ENCODE measurements around the gene SLC7A8.

Gene SLC7A8

DNA sequence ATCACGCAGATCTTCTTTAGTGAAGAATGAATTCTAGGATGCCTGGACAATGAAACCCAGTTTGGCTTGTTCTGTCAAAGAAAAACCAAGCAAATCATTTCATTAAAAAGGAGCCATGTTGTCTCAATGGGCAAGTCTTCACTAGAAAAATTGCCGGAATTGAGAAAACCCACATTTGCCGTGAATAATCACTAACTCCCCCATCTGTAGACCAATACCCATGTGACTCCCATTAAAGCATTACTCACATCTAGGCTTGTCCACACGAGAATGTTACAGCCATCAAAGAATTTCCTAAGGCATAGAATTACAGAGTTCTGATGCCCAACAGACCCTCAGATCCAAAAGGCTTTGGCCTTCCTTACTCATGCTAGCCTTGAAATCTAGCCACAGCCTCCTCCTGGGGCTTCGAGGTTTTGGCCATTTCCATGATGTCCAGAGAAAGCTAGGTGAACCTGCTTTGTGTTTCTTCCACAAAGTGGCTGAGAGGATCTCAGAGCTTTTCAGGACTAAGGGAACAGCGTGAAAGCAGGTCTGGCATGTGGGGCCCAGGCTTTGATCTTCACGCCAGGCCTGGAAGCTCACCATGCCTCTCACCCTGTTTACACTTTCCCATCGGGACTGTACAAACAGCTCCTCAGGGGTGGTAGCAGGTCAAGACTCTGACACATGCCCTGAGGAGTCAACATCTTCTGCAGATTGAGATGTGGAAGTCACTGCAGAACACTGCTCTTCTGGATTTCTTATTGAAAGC, 12.1 kb downstream of the SLC7A8 start:
- H3K36me3 ChIP-seq (replicated peaks; ENCODE audit: low read depth, low read length) = no peaks in the 10 kb centered on the region
- no peak overlapping the region for H2AFZ ChIP-seq (ENCODE audit: low read depth, low read length)
- peaks cover 23% of the 10 kb centered on the region for H3K27me3 ChIP-seq (ENCODE audit: low read depth, low read length)
- H4K20me1 ChIP-seq (ENCODE audit: insufficient read depth, low read length) = no peaks in the 10 kb centered on the region
- no peak overlapping the region for H3K27ac ChIP-seq (ENCODE audit: low read length)
- TF ChIP-seq, protein P1, sequence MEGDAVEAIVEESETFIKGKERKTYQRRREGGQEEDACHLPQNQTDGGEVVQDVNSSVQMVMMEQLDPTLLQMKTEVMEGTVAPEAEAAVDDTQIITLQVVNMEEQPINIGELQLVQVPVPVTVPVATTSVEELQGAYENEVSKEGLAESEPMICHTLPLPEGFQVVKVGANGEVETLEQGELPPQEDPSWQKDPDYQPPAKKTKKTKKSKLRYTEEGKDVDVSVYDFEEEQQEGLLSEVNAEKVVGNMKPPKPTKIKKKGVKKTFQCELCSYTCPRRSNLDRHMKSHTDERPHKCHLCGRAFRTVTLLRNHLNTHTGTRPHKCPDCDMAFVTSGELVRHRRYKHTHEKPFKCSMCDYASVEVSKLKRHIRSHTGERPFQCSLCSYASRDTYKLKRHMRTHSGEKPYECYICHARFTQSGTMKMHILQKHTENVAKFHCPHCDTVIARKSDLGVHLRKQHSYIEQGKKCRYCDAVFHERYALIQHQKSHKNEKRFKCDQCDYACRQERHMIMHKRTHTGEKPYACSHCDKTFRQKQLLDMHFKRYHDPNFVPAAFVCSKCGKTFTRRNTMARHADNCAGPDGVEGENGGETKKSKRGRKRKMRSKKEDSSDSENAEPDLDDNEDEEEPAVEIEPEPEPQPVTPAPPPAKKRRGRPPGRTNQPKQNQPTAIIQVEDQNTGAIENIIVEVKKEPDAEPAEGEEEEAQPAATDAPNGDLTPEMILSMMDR (IDR thresholded peaks at IDR 0.05; ENCODE audit: low read depth, low read length) = no peak
- TF ChIP-seq EZH2phosphoT487 (IDR thresholded peaks at IDR 0.05; ENCODE audit: low read depth) = no peak
- no peak overlapping the region for H3K4me3 ChIP-seq (ENCODE audit: low read length)
- H3K9me3 ChIP-seq (ENCODE audit: insufficient read depth, low read length) = no peaks in the 10 kb centered on the region
- H3K9ac ChIP-seq (ENCODE audit: low read length) = no peak overlapping the region
- no peak overlapping the region for H3K4me2 ChIP-seq (ENCODE audit: low read length)
- peaks cover 11% of the 10 kb centered on the region for H3K4me1 ChIP-seq (ENCODE audit: low read length)
- H3K79me2 ChIP-seq (ENCODE audit: low read length) = no peaks in the 10 kb centered on the region

DNA sequence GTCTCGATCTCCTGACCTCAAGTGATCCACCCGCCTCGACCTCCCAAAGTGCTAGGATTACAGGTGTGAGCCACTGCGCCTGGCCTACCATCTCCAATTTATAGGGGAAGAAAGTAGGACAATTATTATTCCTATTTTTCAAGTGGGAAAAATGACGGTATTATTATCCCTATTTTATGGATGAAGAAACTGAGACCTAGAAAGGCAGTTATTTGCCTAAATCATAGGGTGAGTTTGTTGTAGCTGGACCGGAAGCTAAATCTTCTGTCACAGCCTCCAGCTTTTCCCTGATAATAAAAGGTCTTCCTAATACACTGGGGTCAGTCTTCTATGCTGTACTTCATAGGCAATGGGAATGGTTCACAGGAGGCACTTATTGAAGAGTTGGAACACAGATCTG, 13.8 kb downstream of the SLC7A8 start:
- no peak overlapping the region for H3K9ac ChIP-seq (ENCODE audit: low read length)
- no peaks in the 10 kb centered on the region for H3K36me3 ChIP-seq (replicated peaks; ENCODE audit: low read depth, low read length)
- H3K4me2 ChIP-seq (ENCODE audit: low read length) = no peak overlapping the region
- no peaks in the 10 kb centered on the region for H3K79me2 ChIP-seq (ENCODE audit: low read length)
- H3K27me3 ChIP-seq (ENCODE audit: low read depth, low read length) = peaks cover 18% of the 10 kb centered on the region
- no peak overlapping the region for H2AFZ ChIP-seq (ENCODE audit: low read depth, low read length)
- no peaks in the 10 kb centered on the region for H4K20me1 ChIP-seq (ENCODE audit: insufficient read depth, low read length)
- no peak for TF ChIP-seq EZH2phosphoT487 (IDR thresholded peaks at IDR 0.05; ENCODE audit: low read depth)
- TF ChIP-seq, protein P1 (IDR thresholded peaks at IDR 0.05; ENCODE audit: low read depth, low read length) = no peak
- H3K9me3 ChIP-seq (ENCODE audit: insufficient read depth, low read length) = no peaks in the 10 kb centered on the region
- H3K4me1 ChIP-seq (ENCODE audit: low read length) = peaks cover 11% of the 10 kb centered on the region
- no peak overlapping the region for H3K4me3 ChIP-seq (ENCODE audit: low read length)
- H3K27ac ChIP-seq (ENCODE audit: low read length) = no peak overlapping the region

DNA sequence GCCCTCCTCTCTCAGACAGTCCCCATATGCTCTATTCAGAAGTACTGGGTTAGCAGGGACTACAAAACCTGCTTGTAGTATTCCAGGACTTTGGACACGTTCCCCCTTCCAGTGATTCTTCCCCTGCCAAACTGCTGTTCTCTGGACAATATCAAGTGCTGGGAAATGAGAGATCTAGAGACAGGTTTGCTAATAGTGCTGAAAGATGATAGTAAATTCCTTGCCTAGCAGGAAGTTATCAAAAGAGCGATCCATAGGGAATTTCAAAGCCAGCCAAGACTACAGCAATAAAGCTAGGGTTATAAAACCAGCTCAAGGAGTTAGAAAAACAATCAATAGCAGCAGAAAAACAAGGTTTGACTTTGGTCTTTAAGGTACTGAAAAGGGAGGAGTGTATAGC, 15.2 kb downstream of the SLC7A8 start:
- peaks cover 9% of the 10 kb centered on the region for H3K4me1 ChIP-seq (ENCODE audit: low read length)
- no peaks in the 10 kb centered on the region for H3K36me3 ChIP-seq (replicated peaks; ENCODE audit: low read depth, low read length)
- H3K4me3 ChIP-seq (ENCODE audit: low read length) = no peak overlapping the region
- TF ChIP-seq EZH2phosphoT487 (IDR thresholded peaks at IDR 0.05; ENCODE audit: low read depth) = no peak
- TF ChIP-seq, protein P1 (IDR thresholded peaks at IDR 0.05; ENCODE audit: low read depth, low read length) = no peak
- H4K20me1 ChIP-seq (ENCODE audit: insufficient read depth, low read length) = no peaks in the 10 kb centered on the region
- H3K4me2 ChIP-seq (ENCODE audit: low read length) = no peak overlapping the region
- no peak overlapping the region for H3K9ac ChIP-seq (ENCODE audit: low read length)
- no peak overlapping the region for H3K27ac ChIP-seq (ENCODE audit: low read length)
- H2AFZ ChIP-seq (ENCODE audit: low read depth, low read length) = no peak overlapping the region
- H3K79me2 ChIP-seq (ENCODE audit: low read length) = no peaks in the 10 kb centered on the region
- H3K27me3 ChIP-seq (ENCODE audit: low read depth, low read length) = peaks cover 18% of the 10 kb centered on the region
- H3K9me3 ChIP-seq (ENCODE audit: insufficient read depth, low read length) = no peaks in the 10 kb centered on the region

DNA sequence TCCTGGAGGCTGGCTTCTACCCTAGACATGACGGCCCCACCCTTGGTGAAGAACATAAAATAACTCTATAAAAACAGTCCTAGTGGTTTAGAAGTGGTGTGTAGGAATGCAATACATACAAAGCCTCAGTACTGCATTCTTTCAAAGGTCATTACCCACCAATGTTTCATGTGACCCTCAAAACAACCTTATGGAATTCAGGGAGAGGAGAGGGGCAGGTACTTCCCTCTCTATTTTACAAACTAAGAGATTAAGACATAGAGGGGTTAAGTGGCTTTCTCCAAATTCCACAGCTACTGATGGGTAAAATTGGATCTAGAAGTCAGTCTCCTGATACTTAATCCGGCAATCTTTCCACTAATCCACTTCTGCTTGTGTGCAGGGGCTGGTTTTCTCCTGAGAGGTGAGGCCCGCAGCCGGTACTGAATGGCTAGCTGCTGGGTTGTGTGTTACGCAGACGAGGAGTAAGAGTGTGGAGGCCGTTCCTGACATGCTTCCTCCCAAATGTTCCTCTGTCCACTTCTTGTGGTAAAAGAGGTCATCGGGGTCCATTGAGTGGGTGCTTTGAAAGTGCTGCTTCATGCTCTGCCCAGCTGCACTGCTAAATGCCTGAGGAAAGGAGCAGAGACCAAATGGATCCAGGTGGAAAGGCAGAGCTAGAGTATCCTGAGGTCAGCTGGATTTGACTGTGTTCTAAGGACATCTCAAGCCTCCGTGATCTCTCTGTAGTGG, 16.2 kb downstream of the SLC7A8 start:
- H3K4me1 ChIP-seq (ENCODE audit: low read length) = no peaks in the 10 kb centered on the region
- no peak overlapping the region for H3K4me3 ChIP-seq (ENCODE audit: low read length)
- H3K27ac ChIP-seq (ENCODE audit: low read length) = no peak overlapping the region
- H3K36me3 ChIP-seq (replicated peaks; ENCODE audit: low read depth, low read length) = no peaks in the 10 kb centered on the region
- H3K9me3 ChIP-seq (ENCODE audit: insufficient read depth, low read length) = no peaks in the 10 kb centered on the region
- H4K20me1 ChIP-seq (ENCODE audit: insufficient read depth, low read length) = no peaks in the 10 kb centered on the region
- no peak overlapping the region for H2AFZ ChIP-seq (ENCODE audit: low read depth, low read length)
- H3K4me2 ChIP-seq (ENCODE audit: low read length) = no peak overlapping the region
- no peak overlapping the region for H3K9ac ChIP-seq (ENCODE audit: low read length)
- H3K79me2 ChIP-seq (ENCODE audit: low read length) = no peaks in the 10 kb centered on the region
- TF ChIP-seq, protein P1 (IDR thresholded peaks at IDR 0.05; ENCODE audit: low read depth, low read length) = no peak
- TF ChIP-seq EZH2phosphoT487 (IDR thresholded peaks at IDR 0.05; ENCODE audit: low read depth) = no peak
- H3K27me3 ChIP-seq (ENCODE audit: low read depth, low read length) = peaks cover 18% of the 10 kb centered on the region
